Neural cell (in vitro differentiated cells): ENCODE data around the gene RBM38. TPM values are rescaled to one million over a fixed set of nuclear protein-coding genes. Genes with fewer than 3 reads are reported as not detected.

Experiments
- H2AFZ ChIP-seq: fragments of 200-600, 300-800 bp; sonication (generic), shearing (Covaris generic); 2 replicates; pipeline ENCODE4 v1.6.0; 2014; ENCODE audit warnings: low read depth, mild to moderate bottlenecking, antibody characterized with exemption, low read length, moderate library complexity
- H3F3A ChIP-seq: fragments of 200-600 bp; shearing (Covaris generic); 2 replicates; pipeline ENCODE4 v1.6.1; 2016; ENCODE audit warnings: mild to moderate bottlenecking, moderate library complexity, mixed read lengths, antibody characterized with exemption, low read length; ENCODE audit not compliant: insufficient read depth, poor library complexity, severe bottlenecking
- H3K27ac ChIP-seq: fragments of 200-600, 300-800 bp; sonication (generic), shearing (Covaris generic); 2 replicates; pipeline ENCODE4 v1.5.1; 2014; ENCODE audit warnings: mild to moderate bottlenecking, low read length, moderate library complexity
- H3K27me3 ChIP-seq: fragments of 300-800, 200-600 bp; sonication (generic), shearing (Covaris generic); 2 replicates; pipeline ENCODE4 v1.6.0; 2014; ENCODE audit warnings: mild to moderate bottlenecking, low read depth, low read length, moderate library complexity; ENCODE audit not compliant: insufficient read depth
- H3K36me3 ChIP-seq: fragments of 300-800, 200-600 bp; sonication (generic), shearing (Covaris generic); 2 replicates; pipeline ENCODE4 v1.5.1; 2014; ENCODE audit warnings: mild to moderate bottlenecking, antibody characterized with exemption, low read length, moderate library complexity; ENCODE audit not compliant: insufficient read depth
- H3K4me2 ChIP-seq: fragments of 300-800, 200-600 bp; sonication (generic), shearing (Covaris generic); 2 replicates; pipeline ENCODE4 v1.6.0; 2014; ENCODE audit warnings: mild to moderate bottlenecking, low read length
- H3K4me3 ChIP-seq: fragments of 300-800, 200-600 bp; sonication (generic), shearing (Covaris generic); 2 replicates; pipeline ENCODE4 v1.5.1; 2014; ENCODE audit warnings: mild to moderate bottlenecking, low read length, moderate library complexity
- H3K79me2 ChIP-seq: fragments of 200-600 bp; shearing (Covaris generic); replicated peaks from 2 replicates; pipeline ENCODE4 v1.6.0; 2014; ENCODE audit warnings: mild to moderate bottlenecking, low read length, moderate library complexity; ENCODE audit not compliant: insufficient read depth
- H3K9ac ChIP-seq: fragments of 300-800, 200-600 bp; sonication (generic), shearing (Covaris generic); 2 replicates; pipeline ENCODE4 v1.6.1; 2016; ENCODE audit warnings: mild to moderate bottlenecking, low read length, mixed read lengths
- H3K9me2 ChIP-seq: fragments of 200-600 bp; shearing (Covaris generic); 2 replicates; pipeline ENCODE4 v1.6.1; 2016; ENCODE audit warnings: mild to moderate bottlenecking, low read length, mixed read lengths; ENCODE audit not compliant: insufficient read depth
- H3K9me3 ChIP-seq: fragments of 200-600, 300-800 bp; sonication (generic), shearing (Covaris generic); 2 replicates; pipeline ENCODE4 v1.6.1; 2016; ENCODE audit warnings: mild to moderate bottlenecking, mixed run types, low read length, moderate library complexity, mixed read lengths
- H4K20me1 ChIP-seq: fragments of 200-600 bp; shearing (Covaris generic); 2 replicates; pipeline ENCODE4 v1.6.1; 2016; ENCODE audit warnings: mild to moderate bottlenecking, mixed run types; ENCODE audit not compliant: insufficient read depth
- EP300 ChIP-seq: fragments of 450-650 bp; conservative IDR thresholded peaks from 2 replicates; pipeline ENCODE4 v1.6.1; 2014; ENCODE audit warnings: antibody characterized with exemption, mild to moderate bottlenecking, moderate library complexity; ENCODE audit not compliant: poor library complexity, severe bottlenecking
- EZH2 ChIP-seq: fragments of 200-600, 300-800 bp; shearing (Covaris generic), sonication (generic); IDR thresholded peaks from 2 replicates; pipeline ENCODE4 v1.6.1; 2014; ENCODE audit warnings: antibody characterized with exemption, low read length, borderline replicate concordance, mild to moderate bottlenecking; ENCODE audit not compliant: insufficient read depth, poor library complexity, severe bottlenecking
- MXI1 ChIP-seq: fragments of 450-650 bp; conservative IDR thresholded peaks from 2 replicates; pipeline ENCODE4 v1.6.1; 2014; ENCODE audit warnings: antibody characterized with exemption, mild to moderate bottlenecking; ENCODE audit not compliant: poor library complexity, severe bottlenecking
- POLR2AphosphoS5 ChIP-seq: IDR thresholded peaks from 2 replicates; pipeline ENCODE4 v1.6.1; 2012
- RAD21 ChIP-seq: fragments of 450-650 bp; conservative IDR thresholded peaks from 2 replicates; pipeline ENCODE4 v1.6.1; 2014; ENCODE audit warnings: antibody characterized with exemption, mild to moderate bottlenecking, moderate library complexity
- SMC3 ChIP-seq: fragments of 450-650 bp; conservative IDR thresholded peaks from 2 replicates; pipeline ENCODE4 v1.6.1; 2014; ENCODE audit warnings: antibody characterized with exemption, mild to moderate bottlenecking, moderate library complexity; ENCODE audit not compliant: poor library complexity
- TAF1 ChIP-seq: IDR thresholded peaks from 2 replicates; pipeline ENCODE4 v1.6.1; 2012; ENCODE audit warnings: low read depth
- polyA plus RNA-seq: library from polyadenylated mRNA; depleted of rRNA; stranded (reverse); fragments of >200 nt; gene quantifications from 2 replicates; pipeline ENCODE4 v1.2.3, GENCODE V29; 2014
- TF ChIP-seq, protein P1 (sequence below): fragments of 450-650 bp; IDR thresholded peaks from 2 replicates; pipeline ENCODE4 v1.5.1; 2014; ENCODE audit warnings: antibody characterized with exemption, mild to moderate bottlenecking, moderate library complexity; ENCODE audit not compliant: poor library complexity, severe bottlenecking
- TF ChIP-seq, protein P2 (sequence below): IDR thresholded peaks from 2 replicates; pipeline ENCODE4 v1.6.1; 2012; ENCODE audit warnings: borderline replicate concordance

Gene RBM38
- polyA plus RNA-seq, 1 donor from 2014 or later, result 19.0 TPM

DNA sequence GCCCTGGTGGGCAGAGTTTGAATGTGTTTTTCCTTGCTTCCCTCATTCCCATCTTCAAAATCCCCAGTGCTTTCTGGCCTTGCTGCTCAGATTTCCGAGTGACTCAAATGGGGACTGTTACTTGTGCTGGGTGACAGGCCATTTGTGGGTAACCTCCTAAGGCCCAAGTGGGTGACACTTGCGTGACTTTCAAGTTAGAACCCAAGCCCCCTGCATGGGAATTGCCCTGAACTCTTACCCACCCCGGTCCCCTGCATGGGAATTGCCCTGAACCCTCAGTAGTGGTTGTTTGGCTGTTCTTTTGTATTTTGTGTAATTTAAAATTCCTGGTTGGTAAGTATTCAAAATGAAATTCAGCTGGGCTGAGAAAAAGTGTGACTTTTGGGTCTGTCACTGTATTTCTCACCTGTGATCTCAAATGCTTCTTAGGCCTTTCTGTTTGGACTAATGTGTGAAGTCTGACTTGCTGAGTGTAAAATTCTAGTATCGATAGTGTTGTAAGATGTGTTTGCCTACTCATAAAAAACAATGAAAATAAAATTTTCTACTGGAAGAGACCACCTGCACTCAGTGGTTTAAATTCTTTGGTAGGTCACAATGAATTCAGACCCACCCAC lies 12.4 kb upstream of the RBM38 start:
- Histone ChIP-seq H2AFZ (no peak overlapping the region), H3K27me3 (no peaks in the 10 kb centered on the region), H3K9me2 (no peaks in the 10 kb centered on the region), H3K4me3 (no peak overlapping the region), H3F3A (no peaks in the 10 kb centered on the region), H3K9ac (no peak overlapping the region), H3K79me2 (no peaks in the 10 kb centered on the region), H3K36me3 (no peaks in the 10 kb centered on the region), H3K4me2 (no peak overlapping the region), H3K27ac (no peak overlapping the region), H4K20me1 (no peaks in the 10 kb centered on the region), H3K9me3 (no peaks in the 10 kb centered on the region)
- TF ChIP-seq, protein P1, sequence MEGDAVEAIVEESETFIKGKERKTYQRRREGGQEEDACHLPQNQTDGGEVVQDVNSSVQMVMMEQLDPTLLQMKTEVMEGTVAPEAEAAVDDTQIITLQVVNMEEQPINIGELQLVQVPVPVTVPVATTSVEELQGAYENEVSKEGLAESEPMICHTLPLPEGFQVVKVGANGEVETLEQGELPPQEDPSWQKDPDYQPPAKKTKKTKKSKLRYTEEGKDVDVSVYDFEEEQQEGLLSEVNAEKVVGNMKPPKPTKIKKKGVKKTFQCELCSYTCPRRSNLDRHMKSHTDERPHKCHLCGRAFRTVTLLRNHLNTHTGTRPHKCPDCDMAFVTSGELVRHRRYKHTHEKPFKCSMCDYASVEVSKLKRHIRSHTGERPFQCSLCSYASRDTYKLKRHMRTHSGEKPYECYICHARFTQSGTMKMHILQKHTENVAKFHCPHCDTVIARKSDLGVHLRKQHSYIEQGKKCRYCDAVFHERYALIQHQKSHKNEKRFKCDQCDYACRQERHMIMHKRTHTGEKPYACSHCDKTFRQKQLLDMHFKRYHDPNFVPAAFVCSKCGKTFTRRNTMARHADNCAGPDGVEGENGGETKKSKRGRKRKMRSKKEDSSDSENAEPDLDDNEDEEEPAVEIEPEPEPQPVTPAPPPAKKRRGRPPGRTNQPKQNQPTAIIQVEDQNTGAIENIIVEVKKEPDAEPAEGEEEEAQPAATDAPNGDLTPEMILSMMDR, result no peak
- no peak for TF ChIP-seq EZH2
- no peak for TF ChIP-seq RAD21
- no peak for TF ChIP-seq SMC3
- TF ChIP-seq MXI1, result no peak
- no peak for TF ChIP-seq POLR2AphosphoS5

DNA sequence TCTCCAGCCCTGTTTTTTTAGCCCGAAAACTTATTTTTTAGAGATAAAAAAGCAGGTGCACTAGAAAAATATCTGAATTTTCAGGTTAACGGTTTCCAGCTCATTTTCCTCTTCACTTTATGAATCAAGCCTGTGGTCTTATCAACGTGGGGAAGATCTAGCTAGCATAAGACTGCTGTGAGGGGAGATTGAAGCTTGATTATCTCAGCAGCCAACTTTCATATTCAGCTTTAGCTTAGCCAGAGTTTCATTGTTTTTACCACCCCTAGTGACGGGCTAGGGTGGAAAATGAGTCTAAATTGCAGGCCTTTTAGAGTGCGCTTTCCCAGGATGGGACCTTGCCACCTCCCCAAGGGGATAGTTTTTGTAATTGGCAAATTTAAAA lies 11.9 kb upstream of the RBM38 start:
- Histone ChIP-seq H3K9ac (no peak overlapping the region), H3K9me3 (no peaks in the 10 kb centered on the region), H3K27ac (no peak overlapping the region), H4K20me1 (no peaks in the 10 kb centered on the region), H2AFZ (no peak overlapping the region), H3F3A (no peaks in the 10 kb centered on the region), H3K27me3 (no peaks in the 10 kb centered on the region), H3K4me3 (no peak overlapping the region), H3K79me2 (no peaks in the 10 kb centered on the region), H3K9me2 (no peaks in the 10 kb centered on the region), H3K4me2 (no peak overlapping the region), H3K36me3 (no peaks in the 10 kb centered on the region)
- TF ChIP-seq, protein P2, sequence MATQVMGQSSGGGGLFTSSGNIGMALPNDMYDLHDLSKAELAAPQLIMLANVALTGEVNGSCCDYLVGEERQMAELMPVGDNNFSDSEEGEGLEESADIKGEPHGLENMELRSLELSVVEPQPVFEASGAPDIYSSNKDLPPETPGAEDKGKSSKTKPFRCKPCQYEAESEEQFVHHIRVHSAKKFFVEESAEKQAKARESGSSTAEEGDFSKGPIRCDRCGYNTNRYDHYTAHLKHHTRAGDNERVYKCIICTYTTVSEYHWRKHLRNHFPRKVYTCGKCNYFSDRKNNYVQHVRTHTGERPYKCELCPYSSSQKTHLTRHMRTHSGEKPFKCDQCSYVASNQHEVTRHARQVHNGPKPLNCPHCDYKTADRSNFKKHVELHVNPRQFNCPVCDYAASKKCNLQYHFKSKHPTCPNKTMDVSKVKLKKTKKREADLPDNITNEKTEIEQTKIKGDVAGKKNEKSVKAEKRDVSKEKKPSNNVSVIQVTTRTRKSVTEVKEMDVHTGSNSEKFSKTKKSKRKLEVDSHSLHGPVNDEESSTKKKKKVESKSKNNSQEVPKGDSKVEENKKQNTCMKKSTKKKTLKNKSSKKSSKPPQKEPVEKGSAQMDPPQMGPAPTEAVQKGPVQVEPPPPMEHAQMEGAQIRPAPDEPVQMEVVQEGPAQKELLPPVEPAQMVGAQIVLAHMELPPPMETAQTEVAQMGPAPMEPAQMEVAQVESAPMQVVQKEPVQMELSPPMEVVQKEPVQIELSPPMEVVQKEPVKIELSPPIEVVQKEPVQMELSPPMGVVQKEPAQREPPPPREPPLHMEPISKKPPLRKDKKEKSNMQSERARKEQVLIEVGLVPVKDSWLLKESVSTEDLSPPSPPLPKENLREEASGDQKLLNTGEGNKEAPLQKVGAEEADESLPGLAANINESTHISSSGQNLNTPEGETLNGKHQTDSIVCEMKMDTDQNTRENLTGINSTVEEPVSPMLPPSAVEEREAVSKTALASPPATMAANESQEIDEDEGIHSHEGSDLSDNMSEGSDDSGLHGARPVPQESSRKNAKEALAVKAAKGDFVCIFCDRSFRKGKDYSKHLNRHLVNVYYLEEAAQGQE, result no peak
- no peak for TF ChIP-seq RAD21
- no peak for TF ChIP-seq MXI1
- no peak for TF ChIP-seq SMC3
- TF ChIP-seq EZH2, result no peak
- TF ChIP-seq, protein P1, result no peak
- no peak for TF ChIP-seq EP300
- no peak for TF ChIP-seq TAF1
- TF ChIP-seq POLR2AphosphoS5, result no peak
